ENCODE measurements around the gene TULP1. TPM values are rescaled to one million over a fixed set of nuclear protein-coding genes. Genes with fewer than 3 reads are reported as not detected.
A peak's percentile ranks its signal among the peaks of the same experiment; 100 is the strongest.

TULP1 gene
- total and polyA plus RNA-seq, 2 of the 4 experiments (the other 2 are of a cell fraction): not detected

DNA sequence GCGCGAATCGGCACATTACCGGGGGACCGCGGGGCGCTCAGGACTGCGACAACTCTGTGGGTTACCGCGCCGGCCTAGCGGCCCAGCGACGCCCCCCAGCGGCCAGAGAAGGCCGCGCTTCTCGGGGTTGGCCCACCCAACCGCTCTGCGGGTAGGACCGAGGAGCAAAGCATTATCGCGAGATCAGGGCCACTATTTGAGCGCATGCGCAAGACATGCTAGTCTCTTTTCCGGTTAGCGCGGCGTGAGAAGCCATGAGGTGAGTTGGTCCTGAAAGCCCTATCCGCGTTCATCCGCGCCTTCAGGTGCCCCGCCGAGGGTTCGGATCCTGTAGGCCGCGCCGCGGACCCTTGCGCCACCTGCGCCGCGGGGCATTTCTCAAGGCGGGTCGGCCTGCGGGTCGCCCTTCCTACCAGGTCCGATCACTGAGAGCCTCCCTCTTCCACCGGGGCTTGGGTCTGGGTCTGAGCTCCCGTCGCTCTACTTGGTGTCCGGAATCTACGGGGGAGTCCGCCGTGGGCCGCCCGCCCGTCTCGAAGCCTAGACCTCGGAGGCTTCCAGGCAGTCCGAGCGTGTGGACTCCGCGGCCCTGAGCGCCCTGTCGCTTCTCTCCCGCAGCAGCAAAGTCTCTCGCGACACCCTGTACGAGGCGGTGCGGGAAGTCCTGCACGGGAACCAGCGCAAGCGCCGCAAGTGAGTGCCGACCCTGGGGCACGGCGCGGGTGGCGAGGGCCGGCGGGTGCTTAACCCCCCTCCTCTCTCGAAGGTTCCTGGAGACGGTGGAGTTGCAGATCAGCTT lies 44.3 kb downstream of the TULP1 start, which contains the start of gene RPL10A (continued):
- peak; percentile 74; the same call in 1 of the 2 replicates for TF ChIP-seq MAZ (IDR thresholded peaks at IDR 0.05; ENCODE audit: borderline replicate concordance, low read depth, low read length)
- TF ChIP-seq CEBPB (IDR thresholded peaks at IDR 0.05; ENCODE audit: low read depth, low read length): no peak

- no peak overlapping the region for H2AFZ ChIP-seq (replicated peaks; ENCODE audit: low read length, poor library complexity)
- H2BK20ac ChIP-seq (ENCODE audit: low read depth, low read length): no peak overlapping the region
- H3K4ac ChIP-seq (ENCODE audit: low read depth, low read length): no peak overlapping the region
- no peak overlapping the region for H4K8ac ChIP-seq (ENCODE audit: low read depth in 2 of 2, low read length in 2 of 2)
- no TSS peak for BruUV-seq (replicated peaks)
- no peak overlapping the region for H2AK5ac ChIP-seq (ENCODE audit: low read depth, low read length)
- no peak overlapping the region for H3K9ac ChIP-seq (ENCODE audit: low read depth, low read length)
- peaks cover 4 to 14% of the 10 kb centered on the region in 2 experiments; a peak in 2 of 4 replicates for H3K79me1 ChIP-seq (ENCODE audit: low read depth in 1 of 2, low read length in 2 of 2)
- ATAC-seq (ENCODE audit: low read depth): no peak
- H2AK9ac ChIP-seq (replicated peaks; ENCODE audit: low read depth, low read length, poor library complexity): no peak overlapping the region
- no peaks in the 10 kb centered on the region for H3K9me1 ChIP-seq (ENCODE audit: insufficient read depth, low read length)
- CTCF ChIA-PET: no interaction called here
- intact Hi-C loops (cut with micrococcal nuclease): loop anchor here (5.0 kb wide), 1 partner anchor 168 kb away; the partner anchor contains the start of gene DEF6
- H3K4me2 ChIP-seq (ENCODE audit: low read depth, low read length): no peak overlapping the region
- peaks cover 24% of the 10 kb centered on the region for H4K20me1 ChIP-seq (ENCODE audit: insufficient read depth, low read length)
- no peak for TF ChIP-seq SMC3 (IDR thresholded peaks at IDR 0.05; ENCODE audit: low read depth, low read length)
- no peak overlapping the region for H2BK120ac ChIP-seq (ENCODE audit: low read depth, low read length)
- dilution Hi-C loops (cut with HindIII; ENCODE audit: low sequenced_read_pairs, unreplicated experiment): no loop called here
- no peak overlapping the region for H4K5ac ChIP-seq (ENCODE audit: low read depth, low read length)
- H3K4me1 ChIP-seq (ENCODE audit: control insufficient read depth, insufficient read depth, low read length): peaks cover 8% of the 10 kb centered on the region
- POLR2A ChIA-PET (ENCODE audit: unreplicated experiment): no interaction called here
- H3K56ac ChIP-seq (ENCODE audit: extremely low read depth, insufficient read depth, low read length): no peak overlapping the region
- no peak overlapping the region for H2BK5ac ChIP-seq (ENCODE audit: low read depth, low read length, poor library complexity, severe bottlenecking)
- no peak overlapping the region for H3K23ac ChIP-seq (ENCODE audit: low read depth, low read length)
- H2BK15ac ChIP-seq (ENCODE audit: low read depth, low read length): no peak overlapping the region
- H3K27ac ChIP-seq (ENCODE audit: insufficient read depth, low read length): no peak overlapping the region
- peaks cover 27% of the 10 kb centered on the region for H3K36me3 ChIP-seq (ENCODE audit: control insufficient read depth, insufficient read depth, low read length)
- no peak overlapping the region for H3K14ac ChIP-seq (replicated peaks; ENCODE audit: low read depth, low read length)
- in situ Hi-C loops (cut with MboI; ENCODE audit: low sequenced_read_pairs): no loop called here
- H4K91ac ChIP-seq (ENCODE audit: insufficient read depth, low read depth, low read length): no peak overlapping the region
- no peak overlapping the region for H3K4me3 ChIP-seq (ENCODE audit: insufficient read depth, low read depth, low read length)
- H3K18ac ChIP-seq (ENCODE audit: low read depth, low read length): no peak overlapping the region
- H3K27me3 ChIP-seq (ENCODE audit: control insufficient read depth, insufficient read depth, low read length): no peaks in the 10 kb centered on the region
- DNase-seq: no peak
- no peaks in the 10 kb centered on the region for H3K9me3 ChIP-seq (ENCODE audit: control insufficient read depth, insufficient read depth, low read length)
- no CpG with 5 or more reads among the region's 1 CpG for WGBS, 2 experiments (ENCODE audit: extremely low coverage in 2 of 2, insufficient read length in 1 of 2)
Observed at GRCh38 chr6:35465646-35466045, 47.0 kb downstream of the TULP1 start.

Measured in IMR-90 (cell line).